ENCODE data around the gene WLS. TPM values are rescaled to one million over a fixed set of nuclear protein-coding genes. Genes with fewer than 3 reads are reported as not detected.

The WLS gene
- polyA plus RNA-seq, 1 donor from 2014 or later = 8.8 TPM

- TF ChIP-seq SMC3 (conservative IDR thresholded peaks at IDR 0.05; ENCODE audit: poor library complexity) (no peak), TAF1 (IDR thresholded peaks at IDR 0.05; ENCODE audit: low read depth) (no peak), MXI1 (conservative IDR thresholded peaks at IDR 0.05; ENCODE audit: poor library complexity, severe bottlenecking) (no peak), POLR2AphosphoS5 (IDR thresholded peaks at IDR 0.05) (no peak), EZH2 (IDR thresholded peaks at IDR 0.05; ENCODE audit: borderline replicate concordance, insufficient read depth, low read length, poor library complexity, severe bottlenecking) (no peak)
- TF ChIP-seq, protein P1, sequence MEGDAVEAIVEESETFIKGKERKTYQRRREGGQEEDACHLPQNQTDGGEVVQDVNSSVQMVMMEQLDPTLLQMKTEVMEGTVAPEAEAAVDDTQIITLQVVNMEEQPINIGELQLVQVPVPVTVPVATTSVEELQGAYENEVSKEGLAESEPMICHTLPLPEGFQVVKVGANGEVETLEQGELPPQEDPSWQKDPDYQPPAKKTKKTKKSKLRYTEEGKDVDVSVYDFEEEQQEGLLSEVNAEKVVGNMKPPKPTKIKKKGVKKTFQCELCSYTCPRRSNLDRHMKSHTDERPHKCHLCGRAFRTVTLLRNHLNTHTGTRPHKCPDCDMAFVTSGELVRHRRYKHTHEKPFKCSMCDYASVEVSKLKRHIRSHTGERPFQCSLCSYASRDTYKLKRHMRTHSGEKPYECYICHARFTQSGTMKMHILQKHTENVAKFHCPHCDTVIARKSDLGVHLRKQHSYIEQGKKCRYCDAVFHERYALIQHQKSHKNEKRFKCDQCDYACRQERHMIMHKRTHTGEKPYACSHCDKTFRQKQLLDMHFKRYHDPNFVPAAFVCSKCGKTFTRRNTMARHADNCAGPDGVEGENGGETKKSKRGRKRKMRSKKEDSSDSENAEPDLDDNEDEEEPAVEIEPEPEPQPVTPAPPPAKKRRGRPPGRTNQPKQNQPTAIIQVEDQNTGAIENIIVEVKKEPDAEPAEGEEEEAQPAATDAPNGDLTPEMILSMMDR (IDR thresholded peaks at IDR 0.05; ENCODE audit: poor library complexity, severe bottlenecking) = no peak
- peaks cover 19% of the 10 kb centered on the region for H3K27me3 ChIP-seq (ENCODE audit: insufficient read depth, low read depth, low read length)
- no peak overlapping the region for H3K4me2 ChIP-seq (ENCODE audit: low read length)
These were observed 30.0 kb downstream of the WLS start for GRCh38 chr1:68202239-68202832.

GRCh38 chr1:68201546-68202238 is 30.6 kb downstream of the WLS start:
- H3K27me3 ChIP-seq (ENCODE audit: insufficient read depth, low read depth, low read length) = peaks cover 14% of the 10 kb centered on the region
- H3K79me2 ChIP-seq (replicated peaks; ENCODE audit: insufficient read depth, low read length) = no peaks in the 10 kb centered on the region
- H3K27ac ChIP-seq (ENCODE audit: low read length) = no peak overlapping the region
- TF ChIP-seq SMC3 (conservative IDR thresholded peaks at IDR 0.05; ENCODE audit: poor library complexity) (no peak), EZH2 (IDR thresholded peaks at IDR 0.05; ENCODE audit: borderline replicate concordance, insufficient read depth, low read length, poor library complexity, severe bottlenecking) (no peak), POLR2AphosphoS5 (IDR thresholded peaks at IDR 0.05) (no peak), MXI1 (conservative IDR thresholded peaks at IDR 0.05; ENCODE audit: poor library complexity, severe bottlenecking) (no peak), REST (IDR thresholded peaks at IDR 0.05; ENCODE audit: borderline replicate concordance) (no peak), RAD21 (conservative IDR thresholded peaks at IDR 0.05) (no peak), TAF1 (IDR thresholded peaks at IDR 0.05; ENCODE audit: low read depth) (no peak), EP300 (conservative IDR thresholded peaks at IDR 0.05; ENCODE audit: poor library complexity, severe bottlenecking) (no peak)
- TF ChIP-seq, protein P1 (IDR thresholded peaks at IDR 0.05; ENCODE audit: poor library complexity, severe bottlenecking) = no peak
- no peaks in the 10 kb centered on the region for H3K9me2 ChIP-seq (ENCODE audit: insufficient read depth, low read length)
- no peaks in the 10 kb centered on the region for H4K20me1 ChIP-seq (ENCODE audit: insufficient read depth)
- H3F3A ChIP-seq (ENCODE audit: insufficient read depth, low read length, poor library complexity, severe bottlenecking) = no peaks in the 10 kb centered on the region
- no peak overlapping the region for H3K9ac ChIP-seq (ENCODE audit: low read length)
- no peak overlapping the region for H3K4me3 ChIP-seq (ENCODE audit: low read length)
- no peaks in the 10 kb centered on the region for H3K9me3 ChIP-seq (ENCODE audit: low read length)
- no peak overlapping the region for H2AFZ ChIP-seq (ENCODE audit: low read depth, low read length)
- no peaks in the 10 kb centered on the region for H3K36me3 ChIP-seq (ENCODE audit: insufficient read depth, low read length)
- no peak overlapping the region for H3K4me2 ChIP-seq (ENCODE audit: low read length)

More at GRCh38 chr1:68202239-68202832, 30.0 kb downstream of the WLS start:
- Histone ChIP-seq H3K9me2 (ENCODE audit: insufficient read depth, low read length) (no peaks in the 10 kb centered on the region), H2AFZ (ENCODE audit: low read depth, low read length) (no peak overlapping the region), H3K4me3 (ENCODE audit: low read length) (no peak overlapping the region), H3K9ac (ENCODE audit: low read length) (no peak overlapping the region), H3K27ac (ENCODE audit: low read length) (no peak overlapping the region), H3K36me3 (ENCODE audit: insufficient read depth, low read length) (no peaks in the 10 kb centered on the region), H3F3A (ENCODE audit: insufficient read depth, low read length, poor library complexity, severe bottlenecking) (no peaks in the 10 kb centered on the region), H3K9me3 (ENCODE audit: low read length) (no peaks in the 10 kb centered on the region), H3K79me2 (replicated peaks; ENCODE audit: insufficient read depth, low read length) (no peaks in the 10 kb centered on the region), H4K20me1 (ENCODE audit: insufficient read depth) (no peaks in the 10 kb centered on the region)

Measured in neural cell (in vitro differentiated cells).